Superior temporal gyrus (tissue), 1 donor: Measurements from ENCODE around the gene BHLHE41.
A peak's percentile ranks its signal among the peaks of the same experiment; 100 is the strongest.

Experiments
- DNase-seq: peaks from one replicate; pipeline ENCODE4 v3.0.0-alpha.2; 2016; ENCODE audit errors: extremely low spot score

The BHLHE41 gene

GRCh38 chr12:26124446-26125399 is at the start of gene BHLHE41:
Gene BHLHE41, minus strand, starts transcription at chr12:26125037. Its CDS starts 258 bp downstream, at chr12:26124779.
- peak; percentile 86 for DNase-seq

- DNase-seq, result no peak
Measured at GRCh38 chr12:26172946-26173552, 48.2 kb upstream of the BHLHE41 start.

GRCh38 chr12:26172539-26172938 is 47.7 kb upstream of the BHLHE41 start:
- DNase-seq, result peak; percentile 61

- DNase-seq, result no peak
Measured at GRCh38 chr12:26172013-26172412, 47.2 kb upstream of the BHLHE41 start.

GRCh38 chr12:26164118-26164517 is 39.3 kb upstream of the BHLHE41 start:
- no peak for DNase-seq

- DNase-seq, result no peak
Measured at GRCh38 chr12:26162905-26163304, 38.1 kb upstream of the BHLHE41 start.

- no peak for DNase-seq
Measured at GRCh38 chr12:26162174-26162573, 37.3 kb upstream of the BHLHE41 start.

- no peak for DNase-seq
Measured at GRCh38 chr12:26158078-26158764, 33.4 kb upstream of the BHLHE41 start.

- no peak for DNase-seq
Measured at GRCh38 chr12:26157001-26157400, 32.2 kb upstream of the BHLHE41 start.

- no peak for DNase-seq
Measured at GRCh38 chr12:26156201-26156871, 31.5 kb upstream of the BHLHE41 start.

- no peak for DNase-seq
Measured at GRCh38 chr12:26153421-26154154, 28.8 kb upstream of the BHLHE41 start.

GRCh38 chr12:26152507-26153102 is 27.8 kb upstream of the BHLHE41 start:
- DNase-seq, result no peak

- DNase-seq, result no peak
Measured at GRCh38 chr12:26150736-26151450, 26.1 kb upstream of the BHLHE41 start.

GRCh38 chr12:26149968-26150500 is 25.2 kb upstream of the BHLHE41 start:
- no peak for DNase-seq

GRCh38 chr12:26148291-26148690 is 23.5 kb upstream of the BHLHE41 start:
- no peak for DNase-seq

GRCh38 chr12:26143291-26143690 is 18.5 kb upstream of the BHLHE41 start:
- DNase-seq, result no peak

GRCh38 chr12:26138860-26139259 is 14.0 kb upstream of the BHLHE41 start:
- DNase-seq, result no peak

GRCh38 chr12:26136688-26137087 is 11.9 kb upstream of the BHLHE41 start:
- DNase-seq, result no peak

- DNase-seq, result no peak
Measured at GRCh38 chr12:26135571-26135970, 10.7 kb upstream of the BHLHE41 start.

GRCh38 chr12:26135010-26135420 is 10.2 kb upstream of the BHLHE41 start:
- DNase-seq, result no peak
